GM12878 (cell line): ENCODE measurements around the gene CASTOR1. TPM values are rescaled to one million over a fixed set of nuclear protein-coding genes. Genes with fewer than 3 reads are reported as not detected.

Experiments
- ATAC-seq: fragments of 200-7000 bp; cut with Tn5 transposase; 3 replicates; pipeline ENCODE4 v1.9.1; 2020; ENCODE audit warnings: mild to moderate bottlenecking, moderate library complexity
- BruUV-seq: library from RNA; stranded (reverse); fragments of 400-500 nt; replicated peaks from 2 replicates; lab custom pipeline; 2021; lab: Mats Ljungman, UMichigan
- CTCF ChIA-PET: fragments of 300-600 bp; sonication (Branson Sonifier 250); formaldehyde crosslinking; extraction: SDS; loops from one replicate; lab custom pipeline; 2021; ENCODE audit warnings: inconsistent platforms; lab: Yijun Ruan, JAX
- POLR2A ChIA-PET: fragments of 350-600 bp; formaldehyde crosslinking; extraction: SDS; loops from one replicate; lab custom pipeline; 2021; ENCODE audit warnings: inconsistent platforms; lab: Charles Lee
- RAD21 ChIA-PET: fragments of 300-600 bp; sonication (Branson Sonifier 250); formaldehyde crosslinking; loops from one replicate; lab custom pipeline; 2023; ENCODE audit warnings: antibody characterized with exemption; ENCODE audit not compliant: unreplicated experiment; lab: Charles Lee
- SMC1A ChIA-PET: fragments of 300-600 bp; sonication (Branson Sonifier 250); formaldehyde crosslinking; loops from one replicate; lab custom pipeline; 2023; ENCODE audit not compliant: unreplicated experiment, uncharacterized antibody; lab: Charles Lee
- DNase-seq: peaks from one replicate; pipeline ENCODE4 v3.0.0-alpha.2; 2011; ENCODE audit warnings: low read depth, low spot score
- FAIRE-seq: peaks from 3 replicates; lab custom pipeline; 2011; peaks lifted over from hg19 to GRCh38; lab: Jason Lieb, UNC
- H2AFZ ChIP-seq: 2 replicates; pipeline ENCODE4 v1.6.0; 2011; ENCODE audit warnings: low read depth, low read length, control low read depth; ENCODE audit not compliant: control insufficient read depth
- H3K27ac ChIP-seq: 2 replicates; pipeline ENCODE4 v1.5.1; 2011; ENCODE audit warnings: control low read depth; ENCODE audit not compliant: control insufficient read depth, insufficient read depth
- H3K27me3 ChIP-seq, 2 experiments: replicated peaks in 1 of 2; 2 replicates each; pipeline versions ENCODE4 v1.6.0 to v1.6.1; 2011; ENCODE audit warnings: low read length in 1 of 2; ENCODE audit not compliant: control insufficient read depth in 2 of 2, insufficient read depth in 2 of 2
- H3K36me3 ChIP-seq, 2 experiments: 2 replicates each; pipeline ENCODE4 v1.5.1; 2011; ENCODE audit warnings: low read length in 1 of 2; ENCODE audit not compliant: control insufficient read depth in 2 of 2, insufficient read depth in 2 of 2
- H3K4me1 ChIP-seq: 2 replicates; pipeline ENCODE4 v1.6.1; 2011; ENCODE audit warnings: mild to moderate bottlenecking, low read length, moderate library complexity, mixed read lengths; ENCODE audit not compliant: control insufficient read depth, insufficient read depth
- H3K4me2 ChIP-seq: 2 replicates; pipeline ENCODE4 v1.6.0; 2011; ENCODE audit warnings: control low read depth; ENCODE audit not compliant: control insufficient read depth, insufficient read depth
- H3K4me3 ChIP-seq: fragments of 200-600 bp; sonication (generic); 2 replicates; pipeline ENCODE4 v1.5.1; 2016
- H3K79me2 ChIP-seq: 2 replicates; pipeline ENCODE4 v1.6.0; 2011; ENCODE audit warnings: low read length; ENCODE audit not compliant: control insufficient read depth, insufficient read depth
- H3K9ac ChIP-seq: 2 replicates; pipeline ENCODE4 v1.8.0; 2011; ENCODE audit warnings: low read length, control low read depth, mixed read lengths; ENCODE audit not compliant: control insufficient read depth, insufficient read depth
- H3K9me3 ChIP-seq: replicated peaks from 3 replicates; pipeline ENCODE4 v1.5.1; 2011; ENCODE audit warnings: mild to moderate bottlenecking, low read length; ENCODE audit not compliant: control insufficient read depth, insufficient read depth
- H4K20me1 ChIP-seq: 2 replicates; pipeline ENCODE4 v1.6.0; 2011; ENCODE audit not compliant: control insufficient read depth, insufficient read depth
- CBX3 ChIP-seq: fragments of 200-600 bp; sonication (generic); IDR thresholded peaks from 2 replicates; pipeline ENCODE4 v1.6.1; 2016; ENCODE audit warnings: low read depth, borderline replicate concordance
- CREM ChIP-seq: IDR thresholded peaks from 2 replicates; pipeline ENCODE4 v1.6.1; 2014; ENCODE audit warnings: antibody characterized with exemption, low read depth
- EGR1 ChIP-seq, 2 experiments: IDR thresholded peaks; 1 replicate in 1 of 2; 2 replicates in 1 of 2; pipeline ENCODE4 v1.6.1; 2011 to 2012; ENCODE audit warnings: low read depth in 2 of 2, low read length in 2 of 2, borderline replicate concordance in 1 of 2, mild to moderate bottlenecking in 1 of 2, moderate library complexity in 1 of 2
- HDAC2 ChIP-seq: fragments of 200-600 bp; sonication (generic); IDR thresholded peaks from 2 replicates; pipeline ENCODE4 v1.6.1; 2017
- HDAC6 ChIP-seq: fragments of 200-600 bp; sonication (generic); IDR thresholded peaks from one replicate; pipeline ENCODE4 v1.8.0; 2017; ENCODE audit warnings: antibody characterized with exemption; ENCODE audit not compliant: unreplicated experiment
- NR2C2 ChIP-seq: IDR thresholded peaks from 2 replicates; pipeline ENCODE4 v1.6.1; 2011; ENCODE audit warnings: borderline replicate concordance, low read depth; ENCODE audit not compliant: control insufficient read depth, insufficient read length
- NRF1 ChIP-seq: conservative IDR thresholded peaks from 2 replicates; pipeline ENCODE4 v1.6.1; 2011; ENCODE audit warnings: mild to moderate bottlenecking, low read depth, low read length, improper control_type of control experiment
- PML ChIP-seq: IDR thresholded peaks from 2 replicates; pipeline ENCODE4 v1.6.1; 2012; ENCODE audit warnings: low read length, inconsistent platforms
- POLR2AphosphoS5 ChIP-seq: IDR thresholded peaks from 2 replicates; pipeline ENCODE4 v1.6.1; 2011; ENCODE audit warnings: mild to moderate bottlenecking, low read length, inconsistent platforms
- SMAD5 ChIP-seq: IDR thresholded peaks from 2 replicates; pipeline ENCODE4 v1.6.1; 2016; ENCODE audit warnings: antibody characterized with exemption, low read depth
- ZNF384 ChIP-seq: IDR thresholded peaks from 2 replicates; pipeline ENCODE4 v1.6.1; 2012; ENCODE audit warnings: low read depth, mild to moderate bottlenecking, low read length, improper control_type of control experiment, borderline replicate concordance
- WGBS: methylation state at CpG from one replicate; pipeline ENCODE4 v1.1.6; 2016; ENCODE audit warnings: low lambda C conversion rate; ENCODE audit not compliant: insufficient replicate concordance, insufficient coverage; ENCODE audit errors: missing lambda C conversion rate; 5-methylcytosine and 5-hydroxymethylcytosine counted together
- in situ Hi-C: fragments of 300-500 bp; cut with MboI; formaldehyde crosslinking; loops from 9 replicates; pipeline ENCODE4 v1.14.3; 2018; ENCODE audit warnings: mixed read lengths
- intact Hi-C: fragments of 100-400 bp; cut with micrococcal nuclease; formaldehyde crosslinking; loops from one replicate; pipeline ENCODE4 v1.14.2; 2022; ENCODE audit not compliant: unreplicated experiment
- polyA plus RNA-seq, 11 experiments: library from polyadenylated mRNA; depleted of rRNA in 4 of 11; unstranded in 6 of 11; stranded (reverse) in 5 of 11; fragments of >200 nt; fragmentation: Nextera tagmentation in 4 of 11; fragmentation: Illumina TruSeq in 1 of 11; extraction: Ambion mirVana in 4 of 11; extraction: Trizol in 1 of 11; gene quantifications; 1 replicate in 1 of 11; 2 replicates in 10 of 11; pipeline versions ENCODE4 v1.2.1 to v1.2.3, GENCODE V29; 2011 to 2016; ENCODE audit warnings: inconsistent platforms in 2 of 11, missing spikeins in 2 of 11, low read depth in 1 of 11
- total RNA-seq, 4 experiments: library from RNA; depleted of rRNA in 3 of 4; stranded (reverse); fragments of >200 nt in 3 of 4; fragmentation: Illumina TruSeq in 1 of 4; extraction: Trizol in 1 of 4; gene quantifications; 2 replicates each; pipeline versions ENCODE4 v1.2.1 to v1.2.3, GENCODE V29; 2013 to 2021
- TF ChIP-seq, protein P1 (sequence below): IDR thresholded peaks from 2 replicates; pipeline ENCODE4 v1.6.1; 2012; ENCODE audit warnings: improper control_type of control experiment, low read depth, low read length; ENCODE audit not compliant: insufficient replicate concordance
- TF ChIP-seq, protein P2 (sequence below): fragments of 450-650 bp; IDR thresholded peaks from 2 replicates; pipeline ENCODE4 v1.6.1; 2016; ENCODE audit warnings: mild to moderate bottlenecking

CASTOR1 gene
- total and polyA plus RNA-seq, 10 of the 15 experiments (the other 5 are each of a cell fraction or from before 2014, with no cell fraction given) = 0.31 to 9.1 (median 3.3) TPM

DNA sequence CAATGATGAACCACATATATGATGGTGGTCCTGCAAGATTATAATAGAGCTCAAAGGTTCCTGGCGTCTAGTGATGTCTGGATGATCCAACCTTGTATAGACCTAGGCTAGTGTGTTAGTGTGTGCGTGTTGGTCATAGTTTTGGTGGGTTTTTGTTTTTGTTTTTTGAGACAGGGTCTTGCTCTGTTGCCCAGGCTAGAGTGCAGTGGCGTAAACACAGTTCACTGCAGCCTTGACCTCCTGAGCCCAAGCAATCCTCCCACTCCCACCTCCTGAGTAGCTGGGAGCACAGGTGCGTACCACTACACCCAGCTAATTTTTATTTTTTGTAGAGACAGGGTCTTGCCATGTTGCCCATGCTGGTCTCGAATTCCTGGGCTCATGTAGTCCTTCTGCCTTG lies 9.4 kb downstream of the CASTOR1 start:
- no peak overlapping the region for H3K27ac ChIP-seq
- TF ChIP-seq CBX3 = no peak
- no peak for TF ChIP-seq ZNF384
- no peak for TF ChIP-seq PML
- TF ChIP-seq EGR1 (IDR thresholded peaks at IDR 0.05; ENCODE audit: borderline replicate concordance in 1 of 2, low read depth in 2 of 2, low read length in 2 of 2) = no peak
- TF ChIP-seq, protein P1, sequence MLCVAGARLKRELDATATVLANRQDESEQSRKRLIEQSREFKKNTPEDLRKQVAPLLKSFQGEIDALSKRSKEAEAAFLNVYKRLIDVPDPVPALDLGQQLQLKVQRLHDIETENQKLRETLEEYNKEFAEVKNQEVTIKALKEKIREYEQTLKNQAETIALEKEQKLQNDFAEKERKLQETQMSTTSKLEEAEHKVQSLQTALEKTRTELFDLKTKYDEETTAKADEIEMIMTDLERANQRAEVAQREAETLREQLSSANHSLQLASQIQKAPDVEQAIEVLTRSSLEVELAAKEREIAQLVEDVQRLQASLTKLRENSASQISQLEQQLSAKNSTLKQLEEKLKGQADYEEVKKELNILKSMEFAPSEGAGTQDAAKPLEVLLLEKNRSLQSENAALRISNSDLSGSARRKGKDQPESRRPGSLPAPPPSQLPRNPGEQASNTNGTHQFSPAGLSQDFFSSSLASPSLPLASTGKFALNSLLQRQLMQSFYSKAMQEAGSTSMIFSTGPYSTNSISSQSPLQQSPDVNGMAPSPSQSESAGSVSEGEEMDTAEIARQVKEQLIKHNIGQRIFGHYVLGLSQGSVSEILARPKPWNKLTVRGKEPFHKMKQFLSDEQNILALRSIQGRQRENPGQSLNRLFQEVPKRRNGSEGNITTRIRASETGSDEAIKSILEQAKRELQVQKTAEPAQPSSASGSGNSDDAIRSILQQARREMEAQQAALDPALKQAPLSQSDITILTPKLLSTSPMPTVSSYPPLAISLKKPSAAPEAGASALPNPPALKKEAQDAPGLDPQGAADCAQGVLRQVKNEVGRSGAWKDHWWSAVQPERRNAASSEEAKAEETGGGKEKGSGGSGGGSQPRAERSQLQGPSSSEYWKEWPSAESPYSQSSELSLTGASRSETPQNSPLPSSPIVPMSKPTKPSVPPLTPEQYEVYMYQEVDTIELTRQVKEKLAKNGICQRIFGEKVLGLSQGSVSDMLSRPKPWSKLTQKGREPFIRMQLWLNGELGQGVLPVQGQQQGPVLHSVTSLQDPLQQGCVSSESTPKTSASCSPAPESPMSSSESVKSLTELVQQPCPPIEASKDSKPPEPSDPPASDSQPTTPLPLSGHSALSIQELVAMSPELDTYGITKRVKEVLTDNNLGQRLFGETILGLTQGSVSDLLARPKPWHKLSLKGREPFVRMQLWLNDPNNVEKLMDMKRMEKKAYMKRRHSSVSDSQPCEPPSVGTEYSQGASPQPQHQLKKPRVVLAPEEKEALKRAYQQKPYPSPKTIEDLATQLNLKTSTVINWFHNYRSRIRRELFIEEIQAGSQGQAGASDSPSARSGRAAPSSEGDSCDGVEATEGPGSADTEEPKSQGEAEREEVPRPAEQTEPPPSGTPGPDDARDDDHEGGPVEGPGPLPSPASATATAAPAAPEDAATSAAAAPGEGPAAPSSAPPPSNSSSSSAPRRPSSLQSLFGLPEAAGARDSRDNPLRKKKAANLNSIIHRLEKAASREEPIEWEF = no peak
- TF ChIP-seq SMAD5 = no peak
- no peak for TF ChIP-seq CREM
- no peak for TF ChIP-seq NR2C2
- no peak for TF ChIP-seq HDAC2
- no peak for TF ChIP-seq HDAC6
- no peak for TF ChIP-seq NRF1
- no peak for TF ChIP-seq POLR2AphosphoS5
- TF ChIP-seq, protein P2, sequence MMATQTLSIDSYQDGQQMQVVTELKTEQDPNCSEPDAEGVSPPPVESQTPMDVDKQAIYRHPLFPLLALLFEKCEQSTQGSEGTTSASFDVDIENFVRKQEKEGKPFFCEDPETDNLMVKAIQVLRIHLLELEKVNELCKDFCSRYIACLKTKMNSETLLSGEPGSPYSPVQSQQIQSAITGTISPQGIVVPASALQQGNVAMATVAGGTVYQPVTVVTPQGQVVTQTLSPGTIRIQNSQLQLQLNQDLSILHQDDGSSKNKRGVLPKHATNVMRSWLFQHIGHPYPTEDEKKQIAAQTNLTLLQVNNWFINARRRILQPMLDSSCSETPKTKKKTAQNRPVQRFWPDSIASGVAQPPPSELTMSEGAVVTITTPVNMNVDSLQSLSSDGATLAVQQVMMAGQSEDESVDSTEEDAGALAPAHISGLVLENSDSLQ = no peak
- TF ChIP-seq, all 136 proteins: peak for 0
- Histone ChIP-seq H3K79me2 (no peaks in the 10 kb centered on the region), H3K9ac (no peak overlapping the region), H3K4me1 (no peaks in the 10 kb centered on the region), H3K4me3 (no peak overlapping the region), H3K36me3 (no peaks in the 10 kb centered on the region), H4K20me1 (no peaks in the 10 kb centered on the region), H3K9me3 (no peaks in the 10 kb centered on the region), H3K27me3 (no peaks in the 10 kb centered on the region; a peak in 1 of 4 replicates), H3K4me2 (no peak overlapping the region), H2AFZ (no peak overlapping the region)
- SMC1A ChIA-PET = interaction anchor here (0.9 to 1.5 kb wide), 5 partner anchors 8 to 172 kb away, joined by 3 to 10 read pairs (median 3); partner anchors contain the start of gene CASTOR1
- 25% methylated on average over 5 of the region's 5 CpGs for WGBS
- in situ Hi-C loops (no loop called here), intact Hi-C loops (loop anchor here (10.0 kb wide), 1 partner anchor 205 kb away; no protein-coding TSS in a partner anchor)
- FAIRE-seq (no peak), DNase-seq (no peak), ATAC-seq (no peak)
- CTCF ChIA-PET = interaction anchor here (1.0 to 2.7 kb wide), 8 partner anchors 8 to 172 kb away, joined by 3 to 16 read pairs (median 4); partner anchors contain the start of gene RNF215
- RAD21 ChIA-PET = interaction anchor here (1.2 kb wide), 1 partner anchor 43 kb away, joined by 3 read pairs; no protein-coding TSS in a partner anchor
- POLR2A ChIA-PET = no interaction called here
- no TSS peak for BruUV-seq
